Measurements from ENCODE around the gene BOK.
"Not testable (repeated sequence)": the region's sequence is repeated elsewhere in the genome, so short reads cannot be mapped to it uniquely, and the experiment has no call there.

The BOK gene

GRCh38 chr2:241555711-241556110, 2.8 kb upstream of the BOK start:
- no peak for DNase-seq (ENCODE audit: extremely low read depth in 1 of 2, low read depth in 1 of 2)

DNA sequence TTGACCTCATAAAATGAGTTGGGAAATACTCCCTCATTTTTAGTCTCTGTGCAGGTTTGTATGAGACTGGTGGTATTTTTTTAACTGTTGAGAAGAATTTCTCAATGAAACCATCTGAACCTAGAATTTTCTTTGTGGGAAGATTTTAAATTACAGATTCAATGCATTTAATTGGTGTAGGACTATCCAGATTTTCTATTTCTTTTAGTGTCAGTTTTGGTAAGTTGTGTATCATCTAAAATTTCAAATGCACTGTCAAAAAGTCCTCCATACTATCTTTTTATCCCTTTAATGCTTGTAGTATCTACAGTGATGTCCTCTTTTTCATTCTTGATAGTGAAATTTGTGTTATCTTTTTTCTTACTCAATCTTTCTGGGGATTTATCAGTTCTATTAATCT, 1.8 kb upstream of the BOK start:
- DNase-seq (ENCODE audit: extremely low read depth in 1 of 2, low read depth in 1 of 2): no peak

GRCh38 chr2:241559323-241560161, 997 bp downstream of the BOK start:
- DNase-seq (ENCODE audit: extremely low read depth in 1 of 2, low read depth in 1 of 2): no peak

GRCh38 chr2:241560162-241560882, 1.8 kb downstream of the BOK start:
- no peak for DNase-seq (ENCODE audit: extremely low read depth in 1 of 2, low read depth in 1 of 2)

DNA sequence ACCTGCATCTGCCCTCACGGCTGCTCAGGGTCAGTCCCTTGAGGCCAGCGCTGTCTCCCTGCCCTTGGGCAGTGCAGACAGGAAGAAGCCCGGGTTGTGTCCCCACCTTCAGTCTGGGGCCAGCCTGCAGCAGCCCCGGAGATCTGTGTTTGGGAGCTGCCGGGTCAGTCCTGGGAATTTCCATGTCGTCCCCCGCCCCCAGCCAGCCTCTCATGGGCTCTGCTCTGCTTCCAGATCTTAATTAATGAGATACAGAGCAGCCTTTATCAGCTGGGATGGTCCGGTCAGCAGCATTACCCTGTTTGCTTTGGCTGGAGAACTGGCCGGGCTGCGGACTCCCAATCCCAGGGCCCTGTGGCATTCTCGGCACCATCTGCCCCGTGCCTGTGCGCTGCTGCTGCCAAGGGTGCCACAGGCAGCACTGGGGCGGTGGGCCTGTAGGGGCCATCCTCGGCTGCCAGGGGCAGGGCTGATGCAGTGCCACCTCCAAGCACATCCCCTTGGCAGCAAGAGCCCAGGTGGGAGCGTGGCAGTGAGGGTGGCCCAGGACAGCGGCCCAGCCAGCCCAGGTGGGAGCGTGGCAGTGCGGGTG, 2.4 kb downstream of the BOK start:
- DNase-seq (ENCODE audit: extremely low read depth in 1 of 2, low read depth in 1 of 2): no peak

GRCh38 chr2:241561832-241562231, 3.3 kb downstream of the BOK start:
- no peak for DNase-seq (ENCODE audit: extremely low read depth in 1 of 2, low read depth in 1 of 2)

- DNase-seq (ENCODE audit: extremely low read depth in 1 of 2, low read depth in 1 of 2): no peak
These were observed 3.8 kb downstream of the BOK start for GRCh38 chr2:241562269-241562891.

GRCh38 chr2:241563031-241563507, 4.5 kb downstream of the BOK start:
- DNase-seq (ENCODE audit: extremely low read depth in 1 of 2, low read depth in 1 of 2): no peak

- no peak for DNase-seq (ENCODE audit: extremely low read depth in 1 of 2, low read depth in 1 of 2)
These were observed 5.0 kb downstream of the BOK start for GRCh38 chr2:241563571-241563980.

GRCh38 chr2:241563981-241564595, 5.5 kb downstream of the BOK start:
- no peak for DNase-seq (ENCODE audit: extremely low read depth in 1 of 2, low read depth in 1 of 2)

GRCh38 chr2:241564596-241565410, 6.3 kb downstream of the BOK start:
- DNase-seq (ENCODE audit: extremely low read depth in 1 of 2, low read depth in 1 of 2): no peak

DNA sequence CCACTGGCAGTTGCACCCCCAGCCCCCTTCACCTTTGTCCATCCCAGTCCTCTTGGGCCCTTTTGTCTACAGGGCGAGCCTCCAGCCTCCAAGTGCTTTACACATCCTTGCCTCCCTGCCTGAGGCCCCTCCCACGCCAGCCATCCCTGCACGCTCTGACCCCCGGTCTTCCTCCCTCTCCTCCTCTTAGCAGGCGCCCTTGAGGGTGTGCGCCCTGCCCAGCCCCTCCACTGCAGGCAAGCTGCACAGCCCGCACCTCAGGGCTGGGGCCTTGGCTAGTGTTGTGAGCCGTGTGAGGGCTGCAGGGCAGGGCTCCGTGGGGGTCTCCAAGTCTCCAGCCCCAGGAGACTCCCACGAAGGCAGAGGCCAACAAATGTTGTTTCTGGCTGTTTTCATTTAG, 6.9 kb downstream of the BOK start:
- no peak for DNase-seq (ENCODE audit: extremely low read depth in 1 of 2, low read depth in 1 of 2)

GRCh38 chr2:241566021-241566420, 7.5 kb downstream of the BOK start:
- not testable (repeated sequence) for DNase-seq (ENCODE audit: extremely low read depth in 1 of 2, low read depth in 1 of 2)

GRCh38 chr2:241566468-241566867, 7.9 kb downstream of the BOK start:
- DNase-seq (ENCODE audit: extremely low read depth in 1 of 2, low read depth in 1 of 2): no peak

GRCh38 chr2:241567266-241567665, 8.7 kb downstream of the BOK start:
- not testable (repeated sequence) for DNase-seq (ENCODE audit: extremely low read depth in 1 of 2, low read depth in 1 of 2)

GRCh38 chr2:241567776-241568175, 9.2 kb downstream of the BOK start:
- no peak for DNase-seq (ENCODE audit: extremely low read depth in 1 of 2, low read depth in 1 of 2)

GRCh38 chr2:241568726-241569125, 10.2 kb downstream of the BOK start:
- DNase-seq (ENCODE audit: extremely low read depth in 1 of 2, low read depth in 1 of 2): no peak

DNA sequence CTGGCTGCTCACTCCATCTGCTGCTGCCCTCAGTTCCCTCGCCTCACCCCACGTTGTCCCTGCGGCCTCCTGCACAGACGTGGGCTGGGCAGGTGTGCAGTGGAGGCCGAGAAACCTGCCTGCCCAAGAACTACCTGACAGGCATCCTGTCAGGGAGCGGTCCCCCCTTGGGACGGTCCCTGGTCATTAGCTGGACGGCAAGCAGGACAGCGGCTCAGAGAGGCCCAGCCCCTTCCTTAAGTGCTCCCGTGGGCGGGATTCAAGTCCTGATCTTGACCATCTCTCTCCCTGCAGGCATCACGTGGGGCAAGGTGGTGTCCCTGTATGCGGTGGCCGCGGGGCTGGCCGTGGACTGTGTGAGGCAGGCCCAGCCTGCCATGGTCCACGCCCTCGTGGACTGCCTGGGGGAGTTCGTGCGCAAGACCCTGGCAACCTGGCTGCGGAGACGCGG, 11.3 kb downstream of the BOK start:
- DNase-seq (ENCODE audit: extremely low read depth in 1 of 2, low read depth in 1 of 2): no peak

DNA sequence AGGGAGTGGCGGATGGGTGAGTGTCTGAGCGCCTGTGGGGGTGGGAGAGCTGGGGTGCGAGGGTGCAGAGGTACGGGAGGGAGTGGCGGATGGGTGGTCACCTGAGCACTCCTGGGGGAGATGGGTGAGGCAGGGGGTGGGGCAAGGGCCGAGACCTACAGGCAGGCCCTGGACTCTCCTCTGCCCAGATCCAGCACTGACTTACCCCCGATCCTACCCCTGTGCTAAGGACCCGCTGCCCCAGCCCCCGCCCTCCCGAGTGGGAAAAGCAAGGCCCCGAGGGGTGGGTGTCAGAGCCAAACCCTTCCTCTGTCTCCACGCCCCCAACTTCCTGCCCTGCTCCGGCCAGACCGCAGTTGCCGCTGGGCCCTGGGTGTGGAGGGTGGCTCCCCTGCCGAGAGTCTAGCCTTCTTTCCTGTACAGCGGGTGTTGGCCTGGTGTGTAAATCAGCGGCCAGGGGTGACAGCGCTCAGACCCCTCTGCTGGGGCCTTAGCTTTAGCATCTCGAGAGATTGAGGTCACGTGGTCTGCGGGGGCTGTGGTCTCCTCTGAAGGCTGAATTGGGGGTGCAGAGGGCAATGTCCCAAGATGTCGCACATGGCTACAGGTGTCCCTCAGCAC, 12.5 kb downstream of the BOK start:
- no peak for DNase-seq (ENCODE audit: extremely low read depth in 1 of 2, low read depth in 1 of 2)

Measured in activated CD8-positive, alpha-beta memory T cell treated with anti-CD3 and anti-CD28 coated beads for 1 hour (primary cell).